GOT3 (cell line): ENCODE results near the gene NMB.

ENCODE experiments used
- DNase-seq: peaks from one replicate; lab custom pipeline; 2025; ENCODE audit warnings: mixed read lengths; lab: John Stamatoyannopoulos, UW

NMB gene

GRCh38 chr15:84611631-84612030 is 46.4 kb downstream of the NMB start:
- no peak for DNase-seq

- DNase-seq: no peak
Observed at GRCh38 chr15:84609818-84610525, 48.0 kb downstream of the NMB start.

- no peak for DNase-seq
Observed at GRCh38 chr15:84608707-84609284, 49.2 kb downstream of the NMB start.

GRCh38 chr15:84606653-84607120 is 51.3 kb downstream of the NMB start:
- DNase-seq: no peak

GRCh38 chr15:84605554-84605882 is 52.5 kb downstream of the NMB start:
- no peak for DNase-seq
